Ureter (tissue), 1 donor: ENCODE data around the gene TSHZ2. TPM values are rescaled to one million over a fixed set of nuclear protein-coding genes. Genes with fewer than 3 reads are reported as not detected.

Experiments
- DNase-seq: peaks from one replicate; pipeline ENCODE4 v3.0.0-alpha.2; 2020; ENCODE audit warnings: low spot score
- total RNA-seq: library from RNA; stranded (reverse); gene quantifications from one replicate; pipeline ENCODE4 v1.2.4, GENCODE V29; 2023
- donor health status: DM: yes; HTN: yes; CAD: no.

The TSHZ2 gene
- total RNA-seq, 1 donor from 2014 or later, result 23.3 TPM

DNA sequence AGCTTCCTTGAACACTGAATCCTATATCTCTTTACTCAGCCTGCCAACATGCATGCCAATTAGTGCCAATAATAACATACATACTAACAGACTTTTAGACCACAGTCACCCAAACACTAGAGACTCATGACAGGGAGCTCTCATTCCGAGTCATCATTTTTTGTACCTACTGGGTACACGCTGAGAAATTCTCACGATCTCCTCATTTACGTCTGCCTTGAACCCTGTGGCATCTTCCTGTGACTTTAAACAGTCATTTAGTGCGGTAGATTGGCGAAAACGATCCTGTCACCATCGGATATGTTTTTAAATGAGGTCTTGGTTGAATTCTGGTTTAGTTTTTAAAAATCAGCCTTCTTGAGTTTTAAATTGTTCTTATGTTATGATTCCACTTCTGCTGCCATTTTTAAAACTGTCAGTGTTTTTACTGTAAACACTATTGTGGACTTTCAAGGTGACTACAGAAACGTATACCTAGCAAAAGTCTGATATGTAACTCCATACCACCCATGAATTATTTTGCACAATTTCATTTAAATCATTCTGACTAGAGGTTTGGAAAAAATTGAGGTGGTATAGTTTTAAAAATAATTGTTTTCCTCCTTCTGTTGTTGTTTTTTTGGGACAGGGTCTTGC, 275.4 kb downstream of the TSHZ2 start:
- no peak for DNase-seq

DNA sequence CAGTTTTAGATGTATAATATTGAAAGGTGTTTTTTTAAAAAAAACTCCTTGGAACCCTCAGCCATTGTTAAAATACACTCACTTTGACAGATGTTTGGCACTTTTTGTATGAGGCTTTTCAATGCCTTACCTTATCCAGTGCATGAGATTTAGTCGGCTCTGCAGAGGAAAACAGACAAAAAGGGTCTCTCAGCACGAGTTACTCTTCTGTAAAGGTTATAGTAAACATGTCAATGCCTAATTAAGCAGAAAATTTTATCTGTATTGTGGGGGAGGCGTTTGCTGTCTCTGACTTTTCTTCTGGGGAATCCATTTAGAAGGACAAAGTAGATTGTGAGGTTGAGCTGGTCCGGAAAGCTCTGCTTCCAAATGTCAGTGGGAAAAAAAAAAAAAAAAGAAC, 278.3 kb downstream of the TSHZ2 start:
- DNase-seq, result no peak

DNA sequence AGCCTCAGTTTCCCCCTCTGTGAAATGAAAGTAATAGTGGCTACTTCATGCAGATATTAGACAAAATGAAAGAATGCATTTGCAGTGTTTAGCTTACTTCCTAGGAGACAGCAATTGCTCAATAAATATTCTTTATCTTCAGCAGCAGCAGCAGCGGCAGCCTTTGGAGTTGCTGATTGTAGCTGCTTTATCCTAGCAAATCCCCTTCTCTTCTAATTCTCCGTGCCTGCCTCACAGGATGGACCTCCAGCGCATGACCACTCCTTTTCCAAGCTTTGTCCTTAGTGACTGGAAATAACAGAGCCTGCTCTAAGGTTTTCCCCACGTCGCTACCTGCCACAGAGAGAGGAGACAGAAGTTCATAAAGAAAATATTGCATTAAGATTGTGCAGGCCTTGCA, 279.8 kb downstream of the TSHZ2 start:
- no peak for DNase-seq

DNA sequence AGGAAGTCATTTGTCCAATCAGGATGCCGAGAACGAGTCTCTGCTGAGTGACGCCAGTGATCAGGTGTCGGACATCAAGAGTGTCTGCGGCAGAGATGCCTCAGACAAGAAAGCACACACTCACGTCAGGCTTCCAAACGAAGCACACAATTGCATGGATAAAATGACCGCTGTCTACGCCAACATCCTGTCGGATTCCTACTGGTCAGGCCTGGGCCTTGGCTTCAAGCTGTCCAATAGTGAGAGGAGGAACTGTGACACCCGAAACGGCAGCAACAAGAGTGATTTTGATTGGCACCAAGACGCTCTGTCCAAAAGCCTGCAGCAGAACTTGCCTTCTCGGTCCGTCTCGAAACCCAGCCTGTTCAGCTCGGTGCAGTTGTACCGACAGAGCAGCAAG, 281.5 kb downstream of the TSHZ2 start:
- DNase-seq, result no peak

DNA sequence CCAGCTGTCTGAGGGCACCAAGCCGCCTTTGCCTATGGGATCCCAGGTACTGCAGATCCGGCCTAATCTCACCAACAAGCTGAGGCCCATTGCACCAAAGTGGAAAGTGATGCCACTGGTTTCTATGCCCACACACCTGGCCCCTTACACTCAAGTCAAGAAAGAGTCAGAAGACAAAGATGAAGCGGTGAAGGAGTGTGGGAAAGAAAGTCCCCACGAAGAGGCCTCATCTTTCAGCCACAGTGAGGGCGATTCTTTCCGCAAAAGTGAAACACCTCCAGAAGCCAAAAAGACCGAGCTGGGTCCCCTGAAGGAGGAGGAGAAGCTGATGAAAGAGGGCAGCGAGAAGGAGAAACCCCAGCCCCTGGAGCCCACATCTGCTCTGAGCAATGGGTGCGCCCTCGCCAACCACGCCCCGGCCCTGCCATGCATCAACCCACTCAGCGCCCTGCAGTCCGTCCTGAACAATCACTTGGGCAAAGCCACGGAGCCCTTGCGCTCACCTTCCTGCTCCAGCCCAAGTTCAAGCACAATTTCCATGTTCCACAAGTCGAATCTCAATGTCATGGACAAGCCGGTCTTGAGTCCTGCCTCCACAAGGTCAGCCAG, 283.0 kb downstream of the TSHZ2 start:
- no peak for DNase-seq

DNA sequence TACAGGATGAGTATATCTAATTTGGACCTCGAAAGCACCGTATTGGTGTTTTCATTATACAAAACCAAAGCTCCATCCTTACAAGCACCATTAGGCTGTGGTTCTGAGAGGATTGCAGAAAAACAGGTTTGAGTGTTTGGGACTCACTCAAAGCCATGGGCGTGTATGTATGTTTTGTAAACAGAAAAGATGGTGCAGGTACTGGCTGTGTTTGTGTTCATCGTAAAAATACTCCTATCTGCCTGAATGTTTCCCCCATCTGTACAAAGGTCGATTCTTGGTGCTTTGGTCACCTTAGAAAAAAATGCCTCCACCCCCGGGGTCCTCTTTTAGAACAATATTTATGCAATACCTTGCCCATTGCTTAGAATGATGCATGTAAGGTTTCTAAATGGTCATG, 286.6 kb downstream of the TSHZ2 start:
- DNase-seq, result no peak

DNA sequence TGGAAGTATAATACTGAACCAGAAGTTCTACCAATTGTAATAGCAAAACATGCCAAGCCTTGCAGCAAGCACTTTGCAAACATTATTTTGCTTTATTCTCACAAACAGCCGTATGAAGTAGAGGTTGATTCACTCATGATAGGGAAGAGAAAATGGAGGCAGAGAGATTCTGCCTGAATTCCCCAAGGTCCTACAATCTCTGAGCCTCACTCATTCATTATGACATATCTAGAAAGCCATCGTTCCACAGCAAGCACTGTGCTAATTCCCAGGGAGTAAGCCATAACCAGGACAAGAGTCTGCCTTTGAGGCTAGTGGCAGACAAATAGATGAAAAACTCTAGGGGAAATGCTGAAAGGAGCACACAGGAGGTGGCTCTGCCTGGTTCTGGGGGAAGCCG, 288.0 kb downstream of the TSHZ2 start:
- no peak for DNase-seq

DNA sequence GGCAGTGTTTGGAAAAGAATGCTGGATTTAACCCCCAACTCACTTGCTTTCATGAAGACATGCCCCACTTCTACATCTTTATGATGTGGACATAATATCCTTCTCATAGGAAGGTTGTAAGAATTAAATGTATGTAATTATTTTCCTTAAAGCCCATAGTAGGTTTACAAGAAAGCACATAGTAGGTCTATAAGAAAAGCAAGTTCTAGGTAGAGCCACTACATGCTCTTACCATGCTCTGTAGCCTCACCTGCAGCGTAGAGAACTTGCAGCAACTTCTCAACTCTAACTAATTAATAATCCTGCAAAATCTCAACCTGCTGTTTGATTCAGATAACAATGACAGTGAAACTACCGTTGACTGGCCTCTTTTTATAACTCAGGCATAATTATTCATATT, 288.4 kb downstream of the TSHZ2 start:
- no peak for DNase-seq

DNA sequence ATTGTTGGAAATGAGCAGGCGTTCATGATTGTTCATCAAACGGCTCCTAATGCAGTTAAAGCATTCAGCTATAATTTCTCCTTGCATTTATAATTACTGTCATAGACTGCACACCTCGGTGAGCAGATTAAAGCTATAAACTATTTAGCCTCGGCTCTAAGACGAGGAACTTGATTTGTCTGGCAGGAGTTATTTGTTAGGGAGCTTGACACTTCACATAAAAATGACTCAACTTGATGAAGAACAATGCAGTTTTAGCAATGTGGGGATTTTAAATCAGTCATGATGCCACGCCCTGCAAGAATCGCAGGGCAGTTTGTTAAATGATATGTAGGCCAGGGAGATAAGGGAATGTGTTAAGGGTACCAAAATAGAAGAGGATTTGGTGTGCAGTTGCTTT, 290.2 kb downstream of the TSHZ2 start:
- DNase-seq, result no peak

DNA sequence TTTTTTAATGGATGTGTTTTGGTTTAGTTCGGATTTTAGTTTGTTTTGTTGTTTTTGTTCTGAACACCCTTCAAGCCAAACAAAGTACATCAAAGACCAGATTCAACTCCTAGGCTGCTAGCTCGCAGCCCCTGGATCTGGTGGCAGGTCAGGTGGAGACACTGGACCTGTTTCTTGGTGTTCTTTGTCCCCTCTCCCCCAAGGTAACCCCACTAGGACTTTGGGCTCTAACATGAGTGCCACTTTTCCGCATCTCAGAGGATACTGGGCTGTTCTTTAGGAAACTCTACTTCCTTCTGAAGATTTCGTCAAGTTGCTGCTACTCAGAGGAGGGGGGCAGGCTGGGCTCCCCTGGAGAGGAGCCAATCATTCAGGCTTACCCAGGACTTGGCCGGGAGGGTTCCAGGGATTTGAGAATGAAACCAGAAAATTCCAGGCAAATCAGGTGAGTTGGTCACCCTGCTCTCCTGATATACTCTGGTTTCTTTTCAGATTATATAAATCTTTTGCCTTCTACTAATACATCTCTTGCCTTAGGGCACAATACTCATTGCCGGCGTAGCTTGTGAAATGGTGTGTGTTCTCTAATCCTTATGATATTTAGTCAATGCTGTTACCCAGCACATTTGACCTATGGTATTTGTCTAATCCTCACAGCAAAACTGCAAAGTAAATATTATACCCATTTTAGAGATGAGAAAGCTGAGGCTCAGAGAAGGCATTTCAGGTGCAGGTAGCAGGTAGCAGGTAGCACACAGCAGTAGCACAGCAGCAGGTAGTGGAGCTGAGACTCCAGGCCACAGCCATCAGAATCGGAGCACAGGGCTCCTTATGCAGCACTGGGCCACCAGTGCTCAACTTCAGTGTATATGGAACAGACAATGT, 291.6 kb downstream of the TSHZ2 start:
- no peak for DNase-seq

DNA sequence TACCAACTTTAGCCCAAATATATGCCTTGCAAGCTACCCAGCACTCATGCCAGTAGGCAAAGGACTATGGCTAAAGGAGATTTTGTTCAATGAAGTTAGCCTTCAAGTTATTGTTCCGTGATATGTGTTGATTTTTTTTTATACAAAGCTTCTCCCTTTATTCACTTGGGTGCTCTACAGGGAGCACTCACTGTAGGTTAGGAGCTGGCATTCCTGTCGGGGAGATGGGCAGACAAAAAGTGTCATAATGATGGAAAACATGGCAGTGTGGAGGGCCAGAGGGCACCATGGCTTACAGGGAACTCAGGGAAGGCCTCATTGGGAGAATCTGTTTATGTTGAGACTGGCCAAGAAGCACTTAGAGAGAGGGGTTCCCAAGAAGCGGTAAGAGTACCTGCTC, 292.4 kb downstream of the TSHZ2 start:
- no peak for DNase-seq

DNA sequence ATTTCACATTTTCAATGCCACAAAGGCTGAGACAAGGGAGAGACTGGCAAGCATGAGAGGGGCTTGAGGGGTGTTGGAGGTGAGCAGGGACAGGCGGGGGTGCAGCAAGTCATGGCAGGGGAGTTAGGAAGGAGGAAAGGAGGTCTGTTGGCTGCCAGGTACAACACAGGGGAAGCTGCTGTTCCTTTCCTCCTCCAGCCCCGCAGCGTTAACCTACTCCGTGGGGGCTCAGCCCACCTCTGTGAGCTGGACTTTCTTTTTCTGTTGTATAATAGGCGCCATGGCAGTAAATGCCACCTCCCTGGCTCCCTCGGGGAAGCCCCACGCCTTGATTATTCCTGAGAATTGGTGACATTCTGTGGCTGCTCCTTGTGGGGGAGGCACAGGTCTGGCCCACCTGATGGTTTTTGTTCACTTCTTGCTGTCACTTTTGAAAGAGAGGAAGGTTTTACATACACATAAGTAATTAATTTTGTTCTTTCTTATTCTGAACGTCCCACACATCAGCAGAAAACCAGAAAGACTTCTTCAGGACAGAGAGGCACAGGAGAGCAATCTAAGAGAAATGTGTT, 293.2 kb downstream of the TSHZ2 start:
- DNase-seq, result no peak

DNA sequence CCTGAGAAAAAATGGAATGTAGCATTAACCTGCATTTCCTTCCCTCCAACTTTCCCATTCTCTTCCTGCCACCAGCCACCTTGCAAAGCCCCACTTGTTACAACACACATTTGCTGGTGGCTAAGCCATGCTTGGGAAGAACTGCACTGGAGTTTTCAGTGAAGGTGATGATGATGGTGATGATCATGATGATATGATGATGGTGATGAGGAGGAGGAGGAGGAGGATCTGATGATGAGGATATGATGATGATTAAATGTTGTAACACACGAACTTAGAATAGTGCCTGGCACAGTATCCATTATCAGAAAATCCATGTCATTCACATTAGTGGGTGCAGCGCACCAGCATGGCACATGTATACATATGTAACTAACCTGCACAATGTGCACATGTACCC, 297.2 kb downstream of the TSHZ2 start:
- no peak for DNase-seq

DNA sequence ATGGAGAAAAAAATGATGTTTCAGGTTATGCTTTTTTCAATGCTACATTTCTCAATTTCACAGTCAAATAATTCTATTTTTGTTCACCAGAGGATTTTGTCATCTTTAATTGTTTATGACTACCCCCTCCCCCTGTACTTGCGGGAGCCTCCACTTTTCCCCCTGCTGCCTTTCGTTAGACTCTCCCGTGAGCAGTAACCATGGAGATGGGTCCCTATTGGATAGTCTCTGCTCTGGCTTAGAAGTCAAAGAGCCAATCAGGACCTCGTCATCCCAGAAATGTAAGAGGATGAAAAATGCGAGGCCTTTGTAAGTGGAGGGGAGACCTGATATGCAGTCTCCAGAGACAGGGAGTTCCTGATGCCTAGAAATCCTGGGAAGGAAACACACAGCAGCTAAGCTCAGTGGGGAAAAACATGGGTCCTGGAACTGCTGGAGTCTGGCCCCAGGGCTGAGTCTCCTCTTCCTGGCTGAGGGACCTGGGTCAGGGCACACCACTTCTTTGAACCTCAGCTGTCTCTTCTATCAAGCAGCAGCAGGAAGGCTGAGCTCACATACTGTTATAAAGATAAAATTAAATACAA, 298.7 kb downstream of the TSHZ2 start:
- DNase-seq, result no peak

DNA sequence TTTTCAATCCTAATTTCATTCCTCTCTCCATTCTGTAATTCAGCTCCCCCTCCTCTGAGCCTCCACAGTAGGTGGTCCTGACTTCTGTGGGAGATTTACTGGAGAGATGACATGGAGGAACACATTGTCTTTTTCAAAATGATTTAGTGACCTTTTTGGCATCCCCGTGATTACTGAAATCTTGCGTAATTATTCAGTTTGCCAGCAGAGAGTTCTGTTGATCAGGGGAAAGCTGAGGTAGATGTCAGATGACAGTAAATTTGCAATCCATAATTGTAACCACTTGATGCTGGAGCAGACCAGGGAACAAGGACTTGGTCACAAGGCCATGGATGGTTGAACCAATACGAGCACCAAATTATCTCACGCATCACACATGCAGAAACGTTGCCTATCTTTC, 302.2 kb downstream of the TSHZ2 start:
- no peak for DNase-seq

DNA sequence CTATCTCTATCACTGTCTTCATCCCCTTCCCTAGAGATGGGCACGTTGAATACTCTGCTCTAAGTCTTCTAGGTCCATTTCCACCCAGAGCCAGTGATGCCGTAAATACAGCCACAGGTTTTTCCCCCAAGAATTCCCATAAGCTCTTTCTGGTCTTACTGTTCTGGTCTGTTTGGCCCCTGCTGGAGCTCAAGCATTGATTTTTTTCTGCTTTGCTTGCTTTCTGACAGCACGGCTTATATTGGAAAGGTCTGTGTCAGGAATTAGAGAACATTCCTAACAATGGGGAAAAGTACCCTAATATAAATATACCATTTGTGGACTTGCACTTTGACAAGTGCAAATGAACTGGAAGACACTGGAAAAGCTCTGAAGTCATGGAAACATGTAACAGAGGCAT, 302.6 kb downstream of the TSHZ2 start:
- no peak for DNase-seq

DNA sequence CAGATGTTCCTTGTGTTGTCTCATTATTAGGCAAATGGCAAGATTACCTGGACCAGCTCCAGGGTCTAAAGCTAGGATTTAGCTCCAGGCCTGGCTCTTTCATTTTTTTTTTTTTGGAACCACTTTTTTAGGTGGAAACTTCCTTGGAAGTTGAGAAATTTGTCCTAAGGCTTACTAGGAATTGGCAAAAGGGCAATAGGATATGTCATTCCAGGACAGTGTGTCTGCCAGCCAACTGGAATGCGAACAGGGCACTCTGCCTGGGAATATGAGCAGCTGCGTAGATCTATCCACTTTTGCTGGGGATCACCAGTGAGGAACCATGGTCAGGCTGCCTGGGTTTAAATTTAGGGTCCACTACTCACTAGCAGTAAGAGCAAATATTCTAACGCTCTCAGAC, 304.0 kb downstream of the TSHZ2 start:
- DNase-seq, result no peak

DNA sequence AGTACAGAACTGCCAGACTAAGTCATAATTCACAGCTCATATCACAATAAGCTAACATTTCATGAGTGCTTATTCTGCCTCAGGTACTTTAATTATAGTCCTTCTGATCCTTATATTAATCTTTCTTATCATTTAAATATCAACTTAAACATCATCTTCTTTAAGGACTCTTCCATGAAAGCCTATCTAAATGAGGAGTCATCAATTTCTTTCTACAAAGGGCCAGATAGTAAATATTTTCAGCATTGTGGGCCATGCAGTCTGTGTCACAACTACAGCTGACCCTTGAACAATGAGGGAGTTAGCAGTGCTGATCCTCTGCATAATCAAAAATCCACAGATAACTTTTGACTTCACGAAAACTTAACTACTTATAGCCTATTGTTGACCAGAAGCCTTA, 306.4 kb downstream of the TSHZ2 start:
- DNase-seq, result no peak

DNA sequence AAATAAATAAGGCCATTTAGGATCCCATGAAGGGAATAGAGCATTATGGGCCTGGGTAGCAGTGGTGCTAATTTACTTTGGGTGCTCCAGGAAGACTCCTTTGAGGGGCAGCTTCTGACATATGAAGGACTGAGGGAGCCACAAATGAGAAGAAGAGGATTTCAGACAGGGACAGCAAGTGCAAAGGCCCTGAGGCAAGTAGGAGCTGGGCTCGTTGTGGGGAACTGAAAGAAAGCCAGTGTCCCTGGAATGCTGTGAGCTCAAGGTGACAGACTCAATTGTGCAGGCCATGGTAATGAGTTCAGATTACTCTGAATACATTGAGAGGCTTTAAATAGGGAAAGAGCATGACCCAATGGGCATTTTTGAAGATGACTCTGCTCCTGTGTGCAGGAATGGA, 307.6 kb downstream of the TSHZ2 start:
- no peak for DNase-seq

DNA sequence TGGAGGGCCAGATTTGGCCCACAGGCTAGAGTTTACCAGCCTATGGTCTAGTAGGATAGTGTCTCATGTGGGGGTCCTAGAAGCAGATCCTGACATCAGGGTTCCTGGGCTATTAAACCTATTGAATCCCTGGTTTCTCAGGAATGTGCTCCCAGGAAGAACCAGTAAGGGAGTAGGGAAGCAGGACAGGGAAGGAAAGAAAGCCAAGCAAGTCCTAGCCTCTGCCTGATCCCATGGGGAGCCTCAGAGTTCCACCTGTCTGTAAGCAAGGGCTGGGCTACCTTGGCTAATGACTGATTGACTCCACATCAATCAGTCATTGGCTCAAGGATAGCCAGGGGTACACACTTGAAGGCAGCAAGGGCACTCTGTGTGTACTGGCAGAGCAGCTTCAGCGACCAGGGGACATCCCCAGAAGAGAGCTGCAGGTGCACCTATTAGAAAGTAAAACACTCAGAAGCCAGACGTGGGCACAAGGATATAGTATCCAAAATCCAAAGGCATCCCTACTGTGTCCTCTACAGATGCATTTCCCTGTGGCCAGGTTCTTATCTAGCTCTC, 309.5 kb downstream of the TSHZ2 start:
- DNase-seq, result no peak

DNA sequence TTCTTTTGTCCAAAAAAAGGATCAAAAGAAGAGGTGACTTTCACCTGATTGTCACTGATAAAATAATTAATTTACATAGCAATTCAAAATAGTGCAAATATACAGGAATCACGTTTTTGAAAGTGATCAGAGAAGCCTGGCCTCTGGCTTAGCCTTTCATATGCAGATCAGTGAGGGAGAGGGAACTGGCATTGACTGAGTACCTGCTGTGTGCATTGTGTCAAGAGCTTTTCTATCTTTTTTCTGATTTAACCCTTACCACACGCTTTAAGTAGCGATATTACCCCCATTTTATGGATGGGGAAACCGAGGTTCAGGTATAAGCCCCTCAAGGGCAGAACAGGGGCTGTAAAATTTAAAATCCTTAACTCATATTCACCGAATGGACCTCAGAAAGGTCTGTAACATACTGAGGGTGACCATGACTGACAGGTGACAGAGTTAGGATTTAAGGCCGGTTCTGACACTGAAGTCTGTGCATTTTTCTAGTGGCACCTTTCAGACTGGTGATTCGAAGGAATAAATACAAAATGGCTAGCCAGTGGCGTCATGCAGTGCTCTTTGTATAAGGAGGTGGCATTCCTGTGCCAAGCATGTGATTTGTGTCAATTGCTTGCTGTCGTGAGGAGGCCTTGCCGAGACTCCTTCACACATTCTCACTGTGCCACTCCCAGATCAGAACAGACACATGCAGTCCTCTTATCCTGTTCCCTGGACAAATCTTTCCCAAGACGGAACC, 310.2 kb downstream of the TSHZ2 start:
- DNase-seq, result no peak
